Fibroblast of lung (primary cell): ENCODE measurements around the gene MECR. TPM values are rescaled to one million over a fixed set of nuclear protein-coding genes. Genes with fewer than 3 reads are reported as not detected.

Experiments
- DNase-seq, 2 donors: peaks; one replicate each; pipeline versions ENCODE4 v3.0.0 to v3.0.0-alpha.2; 2010; ENCODE audit warnings: low read depth in 2 of 2
- H2AFZ ChIP-seq: 2 replicates; pipeline ENCODE4 v1.5.1; 2012; ENCODE audit warnings: low read length, control low read depth, inconsistent platforms
- H3K27ac ChIP-seq: 2 replicates; pipeline ENCODE4 v1.5.1; 2011; ENCODE audit warnings: low read length, control low read depth; ENCODE audit not compliant: insufficient read depth
- H3K27me3 ChIP-seq: 2 replicates; pipeline ENCODE4 v1.5.1; 2011; ENCODE audit warnings: mild to moderate bottlenecking, low read length; ENCODE audit not compliant: control insufficient read depth, insufficient read depth
- H3K36me3 ChIP-seq: 2 replicates; pipeline ENCODE4 v1.5.1; 2011; ENCODE audit warnings: low read length; ENCODE audit not compliant: control insufficient read depth, insufficient read depth
- H3K4me1 ChIP-seq: 2 replicates; pipeline ENCODE4 v1.5.1; 2011; ENCODE audit warnings: low read length; ENCODE audit not compliant: control insufficient read depth, insufficient read depth; ENCODE audit errors: extremely low read depth
- H3K4me2 ChIP-seq: 2 replicates; pipeline ENCODE4 v1.5.1; 2011; ENCODE audit warnings: low read length, control low read depth; ENCODE audit not compliant: insufficient read depth; ENCODE audit errors: extremely low read depth
- H3K4me3 ChIP-seq, 4 experiments: fragments of 200-600 bp in 1 of 4; sonication (generic) in 1 of 4; replicated peaks in 1 of 4; 2 replicates each; pipeline ENCODE4 v1.5.1; 2011 to 2016; ENCODE audit warnings: low read length in 4 of 4, low read depth in 3 of 4, mild to moderate bottlenecking in 3 of 4, control low read depth in 2 of 4, inconsistent platforms in 1 of 4, mixed read lengths in 1 of 4; ENCODE audit not compliant: insufficient read depth in 1 of 4; ENCODE audit errors: control extremely low read depth in 1 of 4
- H3K79me2 ChIP-seq: 2 replicates; pipeline ENCODE4 v1.5.1; 2012; ENCODE audit warnings: mild to moderate bottlenecking, low read length, inconsistent platforms; ENCODE audit not compliant: control insufficient read depth, insufficient read depth
- H3K9ac ChIP-seq: 2 replicates; pipeline ENCODE4 v1.5.1; 2011; ENCODE audit warnings: mild to moderate bottlenecking, low read length, control low read depth; ENCODE audit not compliant: insufficient read depth
- H3K9me3 ChIP-seq: 2 replicates; pipeline ENCODE4 v1.5.1; 2012; ENCODE audit warnings: low read depth, low read length; ENCODE audit not compliant: control insufficient read depth, insufficient read depth
- H4K20me1 ChIP-seq: 2 replicates; pipeline ENCODE4 v1.5.1; 2011; ENCODE audit warnings: low read length; ENCODE audit not compliant: control insufficient read depth, insufficient read depth; ENCODE audit errors: extremely low read depth
- EZH2 ChIP-seq: IDR thresholded peaks from 2 replicates; pipeline ENCODE4 v1.5.1; 2012; ENCODE audit warnings: low read length, control low read depth, mild to moderate bottlenecking; ENCODE audit errors: missing control alignments
- polyA plus RNA-seq, 2 donors: library from polyadenylated mRNA; depleted of rRNA in 1 of 2; stranded (reverse) in 1 of 2; unstranded in 1 of 2; fragments of >200 nt; gene quantifications; 2 replicates each; pipeline ENCODE4 v1.2.1, GENCODE V29; 2011 to 2012; ENCODE audit warnings: missing spikeins in 1 of 2
- total RNA-seq: library from RNA; depleted of rRNA; stranded (reverse); fragments of >200 nt; gene quantifications from 2 replicates; pipeline ENCODE4 v1.2.1, GENCODE V29; 2014
- TF ChIP-seq, protein P1 (sequence below), 2 donors: IDR thresholded peaks in 1 of 2; conservative IDR thresholded peaks in 1 of 2; 1 replicate in 1 of 2; 2 replicates in 1 of 2; pipeline ENCODE4 v1.5.1; 2011 to 2012; ENCODE audit warnings: low read length in 2 of 2, control low read depth in 1 of 2, inconsistent platforms in 1 of 2, low read depth in 1 of 2, mild to moderate bottlenecking in 1 of 2

The MECR gene
- total and polyA plus RNA-seq, 2 donors (not counting 1 experiment from before 2014, with no cell fraction given), result 17.5 to 19.8 TPM

DNA sequence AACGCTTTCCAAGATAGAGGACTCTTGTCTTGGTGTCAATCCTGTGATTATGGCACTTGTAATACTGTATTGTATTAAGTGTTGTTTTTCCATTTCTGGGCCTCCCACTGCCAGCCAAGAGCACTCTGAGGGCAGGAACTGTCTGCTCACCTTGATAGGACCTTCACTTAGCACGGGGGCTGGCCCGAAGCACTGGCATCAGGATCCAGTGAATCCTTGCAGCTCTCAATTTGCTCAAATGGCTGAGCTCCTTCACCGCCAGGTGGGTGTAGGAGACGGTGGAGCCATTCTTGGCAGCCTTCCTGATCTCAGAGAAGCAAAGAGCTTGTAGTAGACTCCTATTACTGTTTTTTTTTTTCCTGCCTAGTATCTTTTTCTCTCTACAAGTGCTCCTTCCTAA lies 17.7 kb downstream of the MECR start:
- no peak overlapping the region for H2AFZ ChIP-seq
- H4K20me1 ChIP-seq, result no peaks in the 10 kb centered on the region
- H3K9me3 ChIP-seq, result no peaks in the 10 kb centered on the region
- H3K4me2 ChIP-seq, result no peak overlapping the region
- H3K36me3 ChIP-seq, result peaks cover 6% of the 10 kb centered on the region
- H3K27me3 ChIP-seq, result no peaks in the 10 kb centered on the region
- no peak overlapping the region for H3K4me3 ChIP-seq
- no peak for DNase-seq
- no peak for TF ChIP-seq EZH2
- TF ChIP-seq, protein P1, sequence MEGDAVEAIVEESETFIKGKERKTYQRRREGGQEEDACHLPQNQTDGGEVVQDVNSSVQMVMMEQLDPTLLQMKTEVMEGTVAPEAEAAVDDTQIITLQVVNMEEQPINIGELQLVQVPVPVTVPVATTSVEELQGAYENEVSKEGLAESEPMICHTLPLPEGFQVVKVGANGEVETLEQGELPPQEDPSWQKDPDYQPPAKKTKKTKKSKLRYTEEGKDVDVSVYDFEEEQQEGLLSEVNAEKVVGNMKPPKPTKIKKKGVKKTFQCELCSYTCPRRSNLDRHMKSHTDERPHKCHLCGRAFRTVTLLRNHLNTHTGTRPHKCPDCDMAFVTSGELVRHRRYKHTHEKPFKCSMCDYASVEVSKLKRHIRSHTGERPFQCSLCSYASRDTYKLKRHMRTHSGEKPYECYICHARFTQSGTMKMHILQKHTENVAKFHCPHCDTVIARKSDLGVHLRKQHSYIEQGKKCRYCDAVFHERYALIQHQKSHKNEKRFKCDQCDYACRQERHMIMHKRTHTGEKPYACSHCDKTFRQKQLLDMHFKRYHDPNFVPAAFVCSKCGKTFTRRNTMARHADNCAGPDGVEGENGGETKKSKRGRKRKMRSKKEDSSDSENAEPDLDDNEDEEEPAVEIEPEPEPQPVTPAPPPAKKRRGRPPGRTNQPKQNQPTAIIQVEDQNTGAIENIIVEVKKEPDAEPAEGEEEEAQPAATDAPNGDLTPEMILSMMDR (conservative IDR thresholded peaks at IDR 0.05 in 1 of 2, IDR thresholded peaks at IDR 0.05 in 1 of 2; ENCODE audit: low read depth in 1 of 2, low read length in 2 of 2), result no peak
- peaks cover 6% of the 10 kb centered on the region for H3K4me1 ChIP-seq
- H3K79me2 ChIP-seq, result no peaks in the 10 kb centered on the region
- no peak overlapping the region for H3K9ac ChIP-seq
- H3K27ac ChIP-seq, result no peak overlapping the region

GRCh38 chr1:29211086-29212030 lies 19.4 kb downstream of the MECR start:
- Histone ChIP-seq H3K4me3 (no peak overlapping the region), H2AFZ (no peak overlapping the region), H3K9me3 (no peaks in the 10 kb centered on the region), H3K9ac (no peak overlapping the region), H3K79me2 (no peaks in the 10 kb centered on the region), H3K36me3 (peaks cover 6% of the 10 kb centered on the region), H3K4me1 (peaks cover 6% of the 10 kb centered on the region), H3K4me2 (no peak overlapping the region), H3K27ac (no peak overlapping the region), H4K20me1 (no peaks in the 10 kb centered on the region), H3K27me3 (no peaks in the 10 kb centered on the region)
- TF ChIP-seq EZH2, result no peak
- TF ChIP-seq, protein P1 (conservative IDR thresholded peaks at IDR 0.05 in 1 of 2, IDR thresholded peaks at IDR 0.05 in 1 of 2; ENCODE audit: low read depth in 1 of 2, low read length in 2 of 2), result no peak
- peak in 1 of 2 donors; percentile 40 for DNase-seq

- no peak overlapping the region for H3K27ac ChIP-seq
- no peak for TF ChIP-seq EZH2
- TF ChIP-seq, protein P1 (conservative IDR thresholded peaks at IDR 0.05 in 1 of 2, IDR thresholded peaks at IDR 0.05 in 1 of 2; ENCODE audit: low read depth in 1 of 2, low read length in 2 of 2), result no peak
- peaks cover 6% of the 10 kb centered on the region for H3K36me3 ChIP-seq
- no peak overlapping the region for H3K4me3 ChIP-seq
- H4K20me1 ChIP-seq, result no peaks in the 10 kb centered on the region
- H3K9me3 ChIP-seq, result no peaks in the 10 kb centered on the region
- no peak overlapping the region for H3K4me2 ChIP-seq
- H3K27me3 ChIP-seq, result no peaks in the 10 kb centered on the region
- peaks cover 6% of the 10 kb centered on the region for H3K4me1 ChIP-seq
- DNase-seq, result no peak
- H2AFZ ChIP-seq, result no peak overlapping the region
- H3K79me2 ChIP-seq, result no peaks in the 10 kb centered on the region
- H3K9ac ChIP-seq, result no peak overlapping the region
Measured at GRCh38 chr1:29210278-29211085, 20.3 kb downstream of the MECR start.
